AG09319 (cell line): ENCODE measurements around the gene OPCML.

Source experiments
- DNase-seq: peaks from one replicate; pipeline ENCODE4 v3.0.0-alpha.2; 2010; ENCODE audit warnings: low read depth; ENCODE audit errors: extremely low read depth
- CTCF ChIP-seq: IDR thresholded peaks from 2 replicates; pipeline ENCODE4 v1.5.1; 2011; ENCODE audit warnings: low read depth, mild to moderate bottlenecking, inconsistent platforms, low read length, moderate library complexity

The OPCML gene

GRCh38 chr11:132601875-132602274 lies 930.4 kb downstream of the OPCML start:
- no peak for DNase-seq

GRCh38 chr11:132595711-132596134 lies 936.6 kb downstream of the OPCML start:
- TF ChIP-seq CTCF, result no peak
- DNase-seq, result no peak

More at GRCh38 chr11:132601875-132602274, 930.4 kb downstream of the OPCML start:
- no peak for TF ChIP-seq CTCF

GRCh38 chr11:132595246-132595645 lies 937.1 kb downstream of the OPCML start:
- TF ChIP-seq CTCF, result no peak
- DNase-seq, result no peak

GRCh38 chr11:132590986-132591385 lies 941.3 kb downstream of the OPCML start:
- TF ChIP-seq CTCF, result no peak

GRCh38 chr11:132590554-132590953 lies 941.7 kb downstream of the OPCML start:
- no peak for DNase-seq
- TF ChIP-seq CTCF, result no peak

More at GRCh38 chr11:132590986-132591385, 941.3 kb downstream of the OPCML start:
- DNase-seq, result no peak

GRCh38 chr11:132589791-132590190 lies 942.5 kb downstream of the OPCML start:
- no peak for TF ChIP-seq CTCF
- DNase-seq, result no peak

- no peak for TF ChIP-seq CTCF
- no peak for DNase-seq
These were observed 943.9 kb downstream of the OPCML start for GRCh38 chr11:132588366-132588765.
